ENCODE results near the gene CDC25B. TPM values are rescaled to one million over a fixed set of nuclear protein-coding genes. Genes with fewer than 3 reads are reported as not detected.
"Not testable (repeated sequence)": the region's sequence is repeated elsewhere in the genome, so short reads cannot be mapped to it uniquely, and the experiment has no call there.

The CDC25B gene
- total and polyA plus RNA-seq, 2 of the 8 experiments (the other 6 are each of a cell fraction or from before 2014, with no cell fraction given): 21.7 to 31.2 TPM

DNA sequence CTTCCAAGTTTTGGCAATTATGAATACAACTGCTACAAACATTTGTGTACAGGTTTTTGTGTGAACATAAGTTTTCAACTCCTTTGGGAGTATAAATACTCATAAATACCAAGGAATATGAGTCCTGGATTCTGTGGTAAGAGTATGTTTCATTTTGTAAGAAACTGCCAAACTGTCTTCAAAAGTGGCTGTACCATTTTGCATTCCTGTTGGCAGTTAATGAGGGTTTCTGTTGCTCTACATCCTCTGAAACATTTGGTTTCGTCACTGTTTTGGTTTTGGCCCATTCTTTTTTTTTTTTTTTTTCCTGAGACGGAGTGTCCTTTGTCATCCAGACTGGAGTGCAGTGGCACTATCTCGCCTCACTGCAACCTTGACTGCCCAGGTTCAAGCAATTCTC lies 32.7 kb downstream of the CDC25B start (continued):
- TF ChIP-seq FOSL1 (IDR thresholded peaks at IDR 0.05; ENCODE audit: insufficient read depth, low read depth, low read length): no peak
- no peak for TF ChIP-seq JUN (IDR thresholded peaks at IDR 0.05; ENCODE audit: low read depth, low read length)

- not testable (repeated sequence) for H2BK120ac ChIP-seq (replicated peaks; ENCODE audit: low read depth, low read length); H2AFZ ChIP-seq (ENCODE audit: low read length); H3K9ac ChIP-seq (replicated peaks in 1 of 4; ENCODE audit: extremely low read depth in 1 of 4, low read depth in 3 of 4, low read length in 3 of 4); H3K27me3 ChIP-seq (replicated peaks in 1 of 4; ENCODE audit: control insufficient read depth in 3 of 4, extremely low read depth in 1 of 4, insufficient read depth in 3 of 4, low read length in 3 of 4); H3K36me3 ChIP-seq (ENCODE audit: control insufficient read depth in 2 of 4, insufficient read depth in 4 of 4, low read length in 3 of 4); H2AK5ac ChIP-seq (ENCODE audit: low read depth, low read length); H3K4me1 ChIP-seq (replicated peaks in 1 of 4; ENCODE audit: control insufficient read depth in 3 of 4, insufficient read depth in 4 of 4, low read length in 3 of 4); H3K27ac ChIP-seq (ENCODE audit: low read depth, low read length); H3K56ac ChIP-seq (replicated peaks; ENCODE audit: insufficient read length, low read depth, low read length); H3K4ac ChIP-seq (replicated peaks; ENCODE audit: insufficient read length, low read depth, low read length); H3K4me3 ChIP-seq (ENCODE audit: extremely low read depth in 1 of 4, insufficient read depth in 2 of 4, low read depth in 3 of 4, low read length in 4 of 4); H4K91ac ChIP-seq (replicated peaks; ENCODE audit: insufficient read length, low read length); H2BK5ac ChIP-seq (ENCODE audit: low read depth, low read length); H4K5ac ChIP-seq (ENCODE audit: insufficient read length, low read depth, low read length); H2BK12ac ChIP-seq (ENCODE audit: low read depth, low read length); H2BK20ac ChIP-seq (ENCODE audit: low read length); DNase-seq (ENCODE audit: low read depth in 1 of 2, low spot score in 2 of 2); H3K14ac ChIP-seq (ENCODE audit: insufficient read length); H3K18ac ChIP-seq (ENCODE audit: extremely low read depth, low read length); H2BK15ac ChIP-seq (ENCODE audit: low read length); H3K9me3 ChIP-seq (ENCODE audit: insufficient read depth in 2 of 2, low read depth in 1 of 2, low read length in 1 of 2); H3K79me1 ChIP-seq (ENCODE audit: low read depth, low read length); H4K20me1 ChIP-seq (replicated peaks in 1 of 2; ENCODE audit: control insufficient read depth in 1 of 2, insufficient read depth in 2 of 2, low read length in 2 of 2); H3K79me2 ChIP-seq (ENCODE audit: control insufficient read depth in 1 of 2, insufficient read depth in 2 of 2, low read length in 2 of 2); H3K4me2 ChIP-seq (ENCODE audit: insufficient read depth in 1 of 2, low read depth in 2 of 2, low read length in 2 of 2); FAIRE-seq; H3K23me2 ChIP-seq (ENCODE audit: low read depth, low read length); H4K8ac ChIP-seq (ENCODE audit: extremely low read depth, insufficient read depth, low read length); H3K23ac ChIP-seq (ENCODE audit: insufficient read length)
- ChIA-PET POLR2A (ENCODE audit: partially characterized antibody) (interaction anchor here (0.8 kb wide), 1 partner anchor 49 kb away, joined by 3 read pairs; the partner anchor contains the start of gene SPEF1), CTCF (ENCODE audit: partially characterized antibody) (interaction anchor here (0.7 to 2.0 kb wide), 4 partner anchors 9 to 255 kb away, joined by 3 to 7 read pairs (median 4); partner anchors contain the start of gene AP5S1)
- 93% methylated on average over 4 of the region's 5 CpGs; no CpG with 5 or more reads in 1 of the 2 experiments for WGBS, 2 experiments (ENCODE audit: extremely low coverage in 1 of 2, insufficient coverage in 1 of 2, insufficient read length in 1 of 2, insufficient replicate concordance in 2 of 2, low coverage in 1 of 2, low lambda C conversion rate in 2 of 2, missing lambda C conversion rate in 1 of 2)
Observed at GRCh38 chr20:3829891-3830290, 33.8 kb downstream of the CDC25B start.

Measured in H1 (cell line).